Panc1 (cell line): ENCODE measurements around the gene TNFRSF21. TPM values are rescaled to one million over a fixed set of nuclear protein-coding genes. Genes with fewer than 3 reads are reported as not detected.

Experiments used
- ATAC-seq: fragments of 200-7000 bp; cut with Tn5 transposase; 2 replicates; pipeline ENCODE4 v1.9.1; 2020; ENCODE audit warnings: mild to moderate bottlenecking, moderate library complexity
- Bru-seq: library from RNA; stranded (reverse); fragments of 400-500 nt; gene quantifications from one replicate; lab custom pipeline; 2021; lab: Mats Ljungman, UMichigan
- BruChase-seq, 2 experiments: library from RNA; stranded (reverse); fragments of 400-500 nt; gene quantifications; one replicate each; lab custom pipeline; 2021; lab: Mats Ljungman, UMichigan
- BruUV-seq: library from RNA; stranded (reverse); fragments of 400-500 nt; replicated peaks from 2 replicates; lab custom pipeline; 2021; lab: Mats Ljungman, UMichigan
- CTCF ChIA-PET: fragments of 300-600 bp; sonication (Branson Sonifier 250); formaldehyde crosslinking; loops from one replicate; lab custom pipeline; 2022; ENCODE audit warnings: antibody characterized with exemption; lab: Charles Lee
- POLR2A ChIA-PET: fragments of 300-600 bp; sonication (Branson Sonifier 250); formaldehyde crosslinking; loops from one replicate; lab custom pipeline; 2022; ENCODE audit warnings: antibody characterized with exemption; lab: Charles Lee
- DNase-seq: peaks from one replicate; pipeline ENCODE4 v3.0.0-alpha.2; 2010; ENCODE audit warnings: low read depth, low spot score
- H3K27ac ChIP-seq: 2 replicates; pipeline ENCODE4 v1.5.1; 2011; ENCODE audit warnings: mild to moderate bottlenecking, low read length, inconsistent platforms
- H3K27me3 ChIP-seq: fragments of 200-500 bp; sonication (Bioruptor generic); 2 replicates; pipeline ENCODE4 v1.6.0; 2014; ENCODE audit warnings: low read length, inconsistent platforms; ENCODE audit not compliant: control insufficient read depth, insufficient read depth
- H3K36me3 ChIP-seq: fragments of 200-500 bp; sonication (Bioruptor generic); 2 replicates; pipeline ENCODE4 v1.5.1; 2014; ENCODE audit warnings: inconsistent platforms, mild to moderate bottlenecking, low read length, moderate library complexity; ENCODE audit not compliant: control insufficient read depth, insufficient read depth
- H3K4me1 ChIP-seq: 2 replicates; pipeline ENCODE4 v1.5.1; 2011; ENCODE audit warnings: inconsistent platforms, mild to moderate bottlenecking, low read length, moderate library complexity; ENCODE audit not compliant: control insufficient read depth, insufficient read depth
- H3K4me3 ChIP-seq, 2 experiments: 2 replicates each; pipeline ENCODE4 v1.5.1; 2011 to 2012; ENCODE audit warnings: low read depth in 2 of 2, low read length in 2 of 2, mild to moderate bottlenecking in 2 of 2, inconsistent platforms in 1 of 2, moderate library complexity in 1 of 2
- H3K9me3 ChIP-seq: fragments of 200-500 bp; sonication (Bioruptor generic); 2 replicates; pipeline ENCODE4 v1.5.1; 2014; ENCODE audit warnings: low read depth, mild to moderate bottlenecking, inconsistent platforms, low read length, moderate library complexity; ENCODE audit not compliant: control insufficient read depth, insufficient read depth
- CTCF ChIP-seq: fragments of 450-650 bp; IDR thresholded peaks from 2 replicates; pipeline ENCODE4 v1.5.1; 2017; ENCODE audit warnings: mild to moderate bottlenecking
- POLR2AphosphoS5 ChIP-seq: IDR thresholded peaks from 2 replicates; pipeline ENCODE4 v1.6.1; 2012; ENCODE audit warnings: mild to moderate bottlenecking, low read depth, low read length, moderate library complexity
- REST ChIP-seq, 2 experiments: IDR thresholded peaks; 2 replicates each; pipeline ENCODE4 v1.6.1; 2011 to 2012; ENCODE audit warnings: low read depth in 2 of 2, control low read depth in 1 of 2, low read length in 1 of 2, mild to moderate bottlenecking in 1 of 2, moderate library complexity in 1 of 2; ENCODE audit not compliant: insufficient read depth in 1 of 2
- SIN3A ChIP-seq: IDR thresholded peaks from 2 replicates; pipeline ENCODE4 v1.6.1; 2012; ENCODE audit warnings: low read depth, mild to moderate bottlenecking, low read length, moderate library complexity, borderline replicate concordance; ENCODE audit not compliant: insufficient read depth
- TCF7L2 ChIP-seq: IDR thresholded peaks from 2 replicates; pipeline ENCODE4 v1.6.1; 2011; ENCODE audit warnings: mild to moderate bottlenecking, low read depth, low read length, inconsistent platforms
- in situ Hi-C: cut with HindIII; loops from 2 replicates; pipeline ENCODE4 v1.10.0; 2016; ENCODE audit warnings: low sequenced_read_pairs, low pct_unique_long_range_greater_than_20kb
- intact Hi-C: fragments of 100-400 bp; cut with micrococcal nuclease; formaldehyde crosslinking; loops from one replicate; pipeline ENCODE4 v1.10.0; 2022; ENCODE audit not compliant: unreplicated experiment
- long read RNA-seq: library from polyadenylated mRNA; unstranded; transcript quantifications from one replicate; pipeline ENCODE4 v2.0.0, GENCODE V29; 2021; ENCODE audit not compliant: unreplicated experiment
- polyA plus RNA-seq: library from polyadenylated mRNA; unstranded; fragments of >200 nt; gene quantifications from one replicate; pipeline ENCODE4 v1.2.1, GENCODE V29; 2012; ENCODE audit warnings: missing spikeins; ENCODE audit not compliant: insufficient read length
- total RNA-seq: library from RNA; stranded (reverse); gene quantifications from one replicate; pipeline ENCODE4 v1.2.1, GENCODE V29; 2021; ENCODE audit not compliant: unreplicated experiment

TNFRSF21 gene
- 76.0 TPM for total RNA-seq
- 53.8 TPM for polyA plus RNA-seq
- percentile 96 among the genes with signal in this experiment for Bru-seq, nascent RNA
- percentile 78 among the genes with signal in this experiment for BruChase-seq, experiment 1, labeled RNA remaining after a 2-hour chase
- percentile 84 among the genes with signal in this experiment for BruChase-seq, experiment 2, labeled RNA remaining after a 6-hour chase
- long read RNA-seq, transcript TNFRSF21-201 (6 exons, 3,595 nt): major isoform, 182 of 266 reads
- long read RNA-seq, partial matches to known transcripts: 62 of 266 reads
- long read RNA-seq, other reads (novel, unspliced or antisense): 22 of 266 reads

DNA sequence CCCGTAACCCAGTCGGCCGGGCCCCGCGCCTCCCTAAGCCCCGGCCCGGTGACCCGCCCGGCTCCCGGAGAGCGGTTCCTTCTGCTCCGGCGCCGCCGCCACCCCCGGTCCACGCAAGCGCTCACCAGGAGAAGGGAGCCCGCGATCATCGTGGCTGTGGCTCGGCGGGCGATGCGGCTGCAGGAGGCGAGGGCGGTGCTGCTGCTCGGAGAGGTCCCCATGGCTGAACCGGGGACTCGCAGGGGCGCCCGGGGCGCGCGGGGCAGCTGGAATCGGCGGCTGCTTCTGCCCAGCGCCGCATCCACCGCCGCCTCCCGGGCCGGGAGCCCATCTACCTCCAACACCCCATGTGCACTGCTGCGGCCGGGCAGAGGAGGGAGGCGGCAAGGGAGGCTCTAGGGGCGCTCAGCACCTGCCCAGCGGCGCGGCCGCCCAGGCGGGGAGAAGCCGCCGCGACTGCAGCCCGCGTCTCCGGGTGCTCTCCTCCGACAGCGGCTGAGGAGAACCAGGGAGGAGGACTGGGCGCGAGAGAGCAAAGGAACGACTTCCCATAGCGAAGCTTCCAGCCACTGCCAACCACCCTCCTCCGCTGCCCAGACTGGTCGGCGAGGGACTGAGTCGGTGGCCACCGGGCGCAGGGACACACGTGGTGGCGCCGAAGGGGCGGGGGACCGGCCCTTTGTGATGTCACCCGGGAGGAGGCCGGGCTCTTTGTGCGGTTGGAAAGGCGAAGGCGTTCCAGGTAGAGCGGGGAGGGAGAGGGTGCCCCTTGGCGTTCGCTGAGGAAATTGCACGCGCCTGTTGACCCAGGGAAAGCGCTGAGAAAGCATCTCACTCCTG lies at the start of gene TNFRSF21:
TNFRSF21 (minus strand) TSS at position 615 of the 840 bp plus-strand sequence; CDS start at position 221, 394 bp downstream.
- no TSS peak for BruUV-seq
- in situ Hi-C loops: no loop called here
- intact Hi-C loops: loop anchor here (2.0 kb wide), 1 partner anchor 213 kb away; no protein-coding TSS in a partner anchor
- Histone ChIP-seq H3K4me3 (peak within 1 kb of the TSS; percentile 67 to 88), H3K9me3 (no peaks in the 10 kb centered on the region), H3K36me3 (peaks cover 4% of the 10 kb centered on the region; the same call in 1 of the 2 replicates), H3K27me3 (no peaks in the 10 kb centered on the region), H3K27ac (peak within 1 kb of the TSS; percentile 71), H3K4me1 (peaks cover 27% of the 10 kb centered on the region)
- TF ChIP-seq SIN3A (peak; percentile 91; the same call in 1 of the 2 replicates), CTCF (peak; percentile 97), POLR2AphosphoS5 (peak; percentile 97), REST (IDR thresholded peaks at IDR 0.05; ENCODE audit: insufficient read depth in 1 of 2, low read depth in 2 of 2, low read length in 1 of 2) (no peak), TCF7L2 (peak; percentile 91)
- DNase-seq: peak; percentile 81
- ATAC-seq: peak; percentile 99
- ChIA-PET POLR2A (interaction anchor here (0.7 kb wide), 1 partner anchor 1689 kb away, joined by 3 read pairs; no protein-coding TSS in a partner anchor), CTCF (interaction anchor here (0.6 to 1.4 kb wide), 4 partner anchors 60 to 385 kb away, joined by 3 to 7 read pairs (median 4); no protein-coding TSS in a partner anchor)

DNA sequence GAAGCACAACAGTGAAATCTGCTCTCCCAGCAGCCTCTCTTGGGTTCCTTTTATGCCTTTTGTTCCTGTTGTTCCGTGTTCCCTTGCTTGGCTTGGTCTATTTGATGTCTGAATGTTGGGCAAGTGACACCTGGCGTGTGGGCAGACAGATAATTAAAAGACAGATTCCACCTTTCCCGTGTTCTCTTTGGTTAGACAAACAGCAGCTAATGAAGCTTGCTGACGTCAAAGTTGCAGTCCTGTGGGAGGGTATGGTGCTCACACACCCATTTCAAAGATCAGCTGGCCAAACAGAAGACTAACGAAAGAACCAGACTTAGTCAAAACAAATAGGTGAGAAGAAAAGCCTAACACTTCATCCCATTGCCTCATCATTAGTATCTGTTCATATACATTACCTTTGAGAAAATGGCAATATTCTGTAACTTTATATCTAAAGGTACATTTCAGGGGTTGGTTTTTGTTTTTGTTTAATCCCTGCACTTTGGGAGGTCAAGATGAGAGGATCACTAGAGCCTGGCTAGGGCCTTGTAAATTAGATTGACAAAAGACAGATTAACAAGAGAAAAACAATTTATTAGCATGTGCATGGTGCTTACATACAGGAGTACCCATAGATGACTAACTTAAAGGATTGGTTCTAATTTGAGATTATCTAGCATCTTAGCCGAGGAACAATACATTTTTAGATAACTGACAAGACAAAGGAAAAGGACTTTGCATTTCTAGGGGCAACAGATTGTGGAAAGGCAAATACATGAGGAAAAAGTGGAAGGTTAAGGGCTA lies 48.9 kb upstream of the TNFRSF21 start:
- TF ChIP-seq CTCF (no peak), TCF7L2 (no peak), SIN3A (no peak), POLR2AphosphoS5 (no peak), REST (IDR thresholded peaks at IDR 0.05; ENCODE audit: insufficient read depth in 1 of 2, low read depth in 2 of 2, low read length in 1 of 2) (no peak)
- Histone ChIP-seq H3K4me1 (no peaks in the 10 kb centered on the region), H3K4me3 (no peak overlapping the region), H3K36me3 (no peaks in the 10 kb centered on the region), H3K27ac (no peak overlapping the region), H3K27me3 (no peaks in the 10 kb centered on the region; the same call in 1 of the 2 replicates), H3K9me3 (no peaks in the 10 kb centered on the region)
- ATAC-seq (no peak), DNase-seq (no peak)
- intact Hi-C loops (no loop called here), in situ Hi-C loops (no loop called here)
- no TSS peak for BruUV-seq
- POLR2A ChIA-PET: no interaction called here
- CTCF ChIA-PET: no interaction called here
